Effector CD4-positive, alpha-beta T cell (primary cell): ENCODE results near the gene DENND1C.

Source experiments
- DNase-seq: peaks from one replicate; pipeline ENCODE4 v3.0.0-alpha.2; 2020
- total RNA-seq: gene quantifications from one replicate; lab custom pipeline; 2026; lab: John Stamatoyannopoulos, UW

DENND1C gene
- total RNA-seq, result 133 reads per million, percentile 87 among the genes with 10 or more reads in this experiment

- peak; percentile 43 for DNase-seq
These were observed at the start of gene DENND1C for GRCh38 chr19:6481541-6482342. TSS of gene DENND1C (minus strand) at chr19:6481787. CDS start at chr19:6481695, 92 bp downstream.

GRCh38 chr19:6530386-6531162 lies 49.0 kb upstream of the DENND1C start, which contains the start of gene TNFSF9:
TSS of gene TNFSF9 (plus strand) at chr19:6531026. CDS start at chr19:6531037, 11 bp downstream.
- DNase-seq, result peak; percentile 72

GRCh38 chr19:6529937-6530385 lies 48.4 kb upstream of the DENND1C start:
- no peak for DNase-seq

GRCh38 chr19:6529351-6529750 lies 47.8 kb upstream of the DENND1C start:
- no peak for DNase-seq

- no peak for DNase-seq
These were observed 47.0 kb upstream of the DENND1C start for GRCh38 chr19:6528544-6529121.

GRCh38 chr19:6527893-6528543 lies 46.4 kb upstream of the DENND1C start:
- DNase-seq, result no peak

- no peak for DNase-seq
These were observed 42.7 kb upstream of the DENND1C start for GRCh38 chr19:6524311-6524710.

- DNase-seq, result no peak
These were observed 41.1 kb upstream of the DENND1C start for GRCh38 chr19:6522712-6523111.

GRCh38 chr19:6521718-6522646 lies 40.4 kb upstream of the DENND1C start:
- peak; percentile 51 for DNase-seq

GRCh38 chr19:6519289-6519688 lies 37.7 kb upstream of the DENND1C start:
- DNase-seq, result no peak

- DNase-seq, result no peak
These were observed 36.7 kb upstream of the DENND1C start for GRCh38 chr19:6518145-6518911.

GRCh38 chr19:6516659-6517291 lies 35.2 kb upstream of the DENND1C start:
- peak; percentile 90 for DNase-seq

GRCh38 chr19:6516018-6516658 lies 34.6 kb upstream of the DENND1C start:
- peak; percentile 29 for DNase-seq

- no peak for DNase-seq
These were observed 33.4 kb upstream of the DENND1C start for GRCh38 chr19:6514926-6515544.

- DNase-seq, result no peak
These were observed 32.5 kb upstream of the DENND1C start for GRCh38 chr19:6514089-6514488.

GRCh38 chr19:6510618-6511017 lies 29.0 kb upstream of the DENND1C start:
- DNase-seq, result no peak

GRCh38 chr19:6509118-6509971 lies 27.8 kb upstream of the DENND1C start:
- DNase-seq, result no peak
